ENCODE results near the gene THBS2. TPM values are rescaled to one million over a fixed set of nuclear protein-coding genes. Genes with fewer than 3 reads are reported as not detected.

THBS2 gene
- total RNA-seq, 1 donor from 2014 or later = 2.7 TPM

- peak overlapping the region; percentile 18 for H3K4me3 ChIP-seq (ENCODE audit: low read depth, low read length)
- no peak for DNase-seq (ENCODE audit: low read depth)
Observed at GRCh38 chr6:169250660-169251059, 3.0 kb downstream of the THBS2 start.

GRCh38 chr6:169249057-169249456, 4.6 kb downstream of the THBS2 start:
- no peak for DNase-seq (ENCODE audit: low read depth)
- TF ChIP-seq, protein P1, sequence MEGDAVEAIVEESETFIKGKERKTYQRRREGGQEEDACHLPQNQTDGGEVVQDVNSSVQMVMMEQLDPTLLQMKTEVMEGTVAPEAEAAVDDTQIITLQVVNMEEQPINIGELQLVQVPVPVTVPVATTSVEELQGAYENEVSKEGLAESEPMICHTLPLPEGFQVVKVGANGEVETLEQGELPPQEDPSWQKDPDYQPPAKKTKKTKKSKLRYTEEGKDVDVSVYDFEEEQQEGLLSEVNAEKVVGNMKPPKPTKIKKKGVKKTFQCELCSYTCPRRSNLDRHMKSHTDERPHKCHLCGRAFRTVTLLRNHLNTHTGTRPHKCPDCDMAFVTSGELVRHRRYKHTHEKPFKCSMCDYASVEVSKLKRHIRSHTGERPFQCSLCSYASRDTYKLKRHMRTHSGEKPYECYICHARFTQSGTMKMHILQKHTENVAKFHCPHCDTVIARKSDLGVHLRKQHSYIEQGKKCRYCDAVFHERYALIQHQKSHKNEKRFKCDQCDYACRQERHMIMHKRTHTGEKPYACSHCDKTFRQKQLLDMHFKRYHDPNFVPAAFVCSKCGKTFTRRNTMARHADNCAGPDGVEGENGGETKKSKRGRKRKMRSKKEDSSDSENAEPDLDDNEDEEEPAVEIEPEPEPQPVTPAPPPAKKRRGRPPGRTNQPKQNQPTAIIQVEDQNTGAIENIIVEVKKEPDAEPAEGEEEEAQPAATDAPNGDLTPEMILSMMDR (conservative IDR thresholded peaks at IDR 0.05; ENCODE audit: low read depth, low read length) = no peak
- no peak overlapping the region for H3K4me3 ChIP-seq (ENCODE audit: low read depth, low read length)

More at GRCh38 chr6:169250660-169251059, 3.0 kb downstream of the THBS2 start:
- TF ChIP-seq, protein P1 (conservative IDR thresholded peaks at IDR 0.05; ENCODE audit: low read depth, low read length) = no peak

DNA sequence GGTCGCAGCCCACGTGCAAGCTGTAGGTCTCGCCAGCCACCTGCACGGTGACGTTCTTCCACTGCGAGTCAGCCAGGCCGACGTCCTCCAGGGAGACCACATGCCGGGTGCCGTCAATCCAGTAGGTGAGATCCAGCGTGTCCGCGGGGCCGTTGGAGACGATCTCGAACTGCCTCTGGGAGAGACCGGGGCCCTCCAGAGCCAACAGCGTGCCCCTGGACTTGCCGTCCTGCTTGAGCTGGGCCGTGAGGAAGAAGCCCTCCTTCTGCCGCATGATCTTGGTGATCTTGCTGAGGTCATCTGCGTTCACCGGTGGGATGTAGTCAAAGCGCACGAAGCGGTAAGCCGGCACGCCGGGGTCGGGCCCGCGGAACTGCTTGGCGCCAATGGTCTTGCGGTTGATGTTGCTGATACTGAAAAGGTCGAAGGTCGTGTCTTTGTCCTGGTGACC, 5.1 kb downstream of the THBS2 start:
- no peak overlapping the region for H3K4me3 ChIP-seq (ENCODE audit: low read depth, low read length)
- DNase-seq (ENCODE audit: low read depth) = no peak
- TF ChIP-seq, protein P1 (conservative IDR thresholded peaks at IDR 0.05; ENCODE audit: low read depth, low read length) = no peak

- TF ChIP-seq, protein P1 (conservative IDR thresholded peaks at IDR 0.05; ENCODE audit: low read depth, low read length) = no peak
- no peak for DNase-seq (ENCODE audit: low read depth)
- H3K4me3 ChIP-seq (ENCODE audit: low read depth, low read length) = no peak overlapping the region
Observed at GRCh38 chr6:169247991-169248390, 5.7 kb downstream of the THBS2 start.

- DNase-seq (ENCODE audit: low read depth) = no peak
- TF ChIP-seq, protein P1 (conservative IDR thresholded peaks at IDR 0.05; ENCODE audit: low read depth, low read length) = no peak
- H3K4me3 ChIP-seq (ENCODE audit: low read depth, low read length) = no peak overlapping the region
Observed at GRCh38 chr6:169247419-169247818, 6.2 kb downstream of the THBS2 start.

DNA sequence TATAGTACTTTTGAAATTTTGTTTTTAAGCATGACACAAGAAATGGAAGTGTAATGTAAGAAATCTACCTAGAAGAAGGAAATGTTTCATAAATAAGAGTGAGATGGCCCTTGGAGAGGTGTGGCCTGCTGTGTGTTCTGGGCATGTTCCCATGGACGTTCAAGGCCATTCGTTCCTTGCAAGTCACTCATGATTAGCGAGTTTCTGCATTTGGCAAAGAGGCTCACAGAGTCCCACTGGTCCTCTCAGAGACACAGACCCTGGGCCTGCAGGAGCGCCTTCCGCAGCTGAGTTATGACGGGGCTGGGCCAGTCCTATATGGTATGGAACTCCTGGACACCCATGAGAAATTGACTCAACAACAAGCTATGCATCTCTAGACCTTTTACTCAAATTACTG, 7.2 kb downstream of the THBS2 start:
- TF ChIP-seq, protein P1 (conservative IDR thresholded peaks at IDR 0.05; ENCODE audit: low read depth, low read length) = no peak
- DNase-seq (ENCODE audit: low read depth) = no peak
- no peak overlapping the region for H3K4me3 ChIP-seq (ENCODE audit: low read depth, low read length)

DNA sequence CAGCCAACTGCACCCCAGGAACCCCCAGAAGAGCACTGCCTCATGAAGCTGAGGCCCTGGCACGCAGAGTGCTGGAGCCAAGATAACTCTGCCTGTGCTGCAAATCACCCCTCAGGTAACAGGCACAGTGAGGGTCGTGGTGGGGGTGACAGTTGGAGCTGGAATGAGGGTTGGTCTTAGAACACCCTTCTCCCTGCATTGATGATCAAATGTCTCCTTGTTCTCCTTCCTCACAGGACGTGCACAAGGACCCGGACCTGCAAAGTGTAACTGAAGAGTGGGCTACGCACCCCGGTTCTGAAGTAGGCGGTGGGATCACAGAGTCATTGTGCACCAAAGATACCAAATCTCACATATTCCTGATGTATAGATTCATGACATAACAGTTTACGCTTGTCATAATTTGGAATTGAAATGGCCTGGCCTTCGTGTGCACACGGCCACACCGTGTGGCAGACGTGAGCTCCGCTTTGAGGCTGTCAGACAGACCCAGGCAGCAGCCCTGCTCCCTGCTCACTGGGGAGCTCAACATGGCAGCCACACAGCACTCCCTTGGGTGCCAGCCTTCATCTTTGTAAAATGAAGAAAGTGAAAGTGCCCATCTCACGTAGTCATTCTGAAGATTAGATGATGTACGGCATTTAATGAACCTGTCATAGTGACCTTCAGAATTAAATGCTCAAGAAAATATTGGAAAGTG, 8.8 kb downstream of the THBS2 start:
- DNase-seq (ENCODE audit: low read depth) = no peak
- no peak overlapping the region for H3K4me3 ChIP-seq (ENCODE audit: low read depth, low read length)
- TF ChIP-seq, protein P1 (conservative IDR thresholded peaks at IDR 0.05; ENCODE audit: low read depth, low read length) = no peak

All from epithelial cell of proximal tubule (primary cell).